Uterus (tissue), 2 donors: ENCODE results near the gene DUSP9.

Source experiments
- POLR2A ChIP-seq, 2 donors: fragments of 450-650 bp; IDR thresholded peaks; one replicate each; pipeline ENCODE4 v1.6.1; 2016; ENCODE audit warnings: antibody characterized with exemption in 2 of 2, mild to moderate bottlenecking in 1 of 2, moderate library complexity in 1 of 2
- TF ChIP-seq, protein P1 (sequence below), 4 experiments: fragments of 200-600 bp in 2 of 4; fragments of 450-650 bp in 2 of 4; sonication (generic) in 2 of 4; IDR thresholded peaks; one replicate each; pipeline ENCODE4 v1.5.1; 2016 to 2019; ENCODE audit warnings: antibody characterized with exemption in 4 of 4, mild to moderate bottlenecking in 2 of 4, moderate library complexity in 1 of 4

DNA sequence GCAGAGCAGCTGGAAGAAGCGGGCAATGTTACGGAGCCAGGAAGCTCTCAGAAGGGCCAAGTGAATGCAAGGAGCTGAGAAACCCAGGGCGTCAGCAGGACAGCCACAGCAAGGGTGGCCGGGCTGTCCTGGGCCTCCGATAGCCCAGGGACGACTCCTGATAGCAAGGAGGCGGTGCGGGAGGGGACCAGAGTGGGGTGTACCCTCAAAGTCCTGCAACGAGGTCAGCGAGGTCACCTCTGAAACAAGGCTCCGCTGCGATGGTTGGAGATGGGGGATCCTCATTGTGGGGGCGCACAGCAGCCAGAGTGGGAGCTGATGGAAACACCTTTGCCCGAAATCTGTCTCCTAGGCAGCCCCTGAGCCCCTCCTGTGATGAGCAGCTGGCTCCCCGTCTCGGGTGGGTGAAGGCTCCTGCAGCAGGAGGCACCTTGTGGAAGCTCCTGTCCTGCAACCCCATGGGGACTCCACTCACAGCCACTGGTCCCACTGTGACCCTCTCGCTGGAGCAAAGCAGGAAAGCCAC is 43.8 kb upstream of the DUSP9 start:
- TF ChIP-seq, protein P1, sequence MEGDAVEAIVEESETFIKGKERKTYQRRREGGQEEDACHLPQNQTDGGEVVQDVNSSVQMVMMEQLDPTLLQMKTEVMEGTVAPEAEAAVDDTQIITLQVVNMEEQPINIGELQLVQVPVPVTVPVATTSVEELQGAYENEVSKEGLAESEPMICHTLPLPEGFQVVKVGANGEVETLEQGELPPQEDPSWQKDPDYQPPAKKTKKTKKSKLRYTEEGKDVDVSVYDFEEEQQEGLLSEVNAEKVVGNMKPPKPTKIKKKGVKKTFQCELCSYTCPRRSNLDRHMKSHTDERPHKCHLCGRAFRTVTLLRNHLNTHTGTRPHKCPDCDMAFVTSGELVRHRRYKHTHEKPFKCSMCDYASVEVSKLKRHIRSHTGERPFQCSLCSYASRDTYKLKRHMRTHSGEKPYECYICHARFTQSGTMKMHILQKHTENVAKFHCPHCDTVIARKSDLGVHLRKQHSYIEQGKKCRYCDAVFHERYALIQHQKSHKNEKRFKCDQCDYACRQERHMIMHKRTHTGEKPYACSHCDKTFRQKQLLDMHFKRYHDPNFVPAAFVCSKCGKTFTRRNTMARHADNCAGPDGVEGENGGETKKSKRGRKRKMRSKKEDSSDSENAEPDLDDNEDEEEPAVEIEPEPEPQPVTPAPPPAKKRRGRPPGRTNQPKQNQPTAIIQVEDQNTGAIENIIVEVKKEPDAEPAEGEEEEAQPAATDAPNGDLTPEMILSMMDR (IDR thresholded peaks at IDR 0.05): no peak
- no peak for TF ChIP-seq POLR2A (IDR thresholded peaks at IDR 0.05)
